Calu3 (cell line): ENCODE data around the gene ZNF804B. TPM values are rescaled to one million over a fixed set of nuclear protein-coding genes. Genes with fewer than 3 reads are reported as not detected.

ENCODE experiments used
- BruUV-seq: library from RNA; stranded (reverse); fragments of 400-500 nt; replicated peaks from 2 replicates; lab custom pipeline; 2021; lab: Mats Ljungman, UMichigan
- CTCF ChIA-PET: fragments of 300-600 bp; sonication (Branson Sonifier 250); formaldehyde crosslinking; loops from one replicate; lab custom pipeline; 2022; ENCODE audit warnings: antibody characterized with exemption; lab: Charles Lee
- DNase-seq: peaks from one replicate; pipeline ENCODE4 v3.0.0; 2022
- H3K27ac Mint-ChIP-seq: one replicate; pipeline ENCODE4 v1.8.0; 2022; ENCODE audit warnings: mixed read lengths; ENCODE audit not compliant: unreplicated experiment
- H3K27me3 Mint-ChIP-seq: one replicate; pipeline ENCODE4 v1.8.0; 2022; ENCODE audit warnings: mixed read lengths; ENCODE audit not compliant: unreplicated experiment
- H3K36me3 Mint-ChIP-seq: one replicate; pipeline ENCODE4 v1.8.0; 2022; ENCODE audit warnings: mild to moderate bottlenecking, moderate library complexity, mixed read lengths; ENCODE audit not compliant: insufficient read depth, unreplicated experiment
- H3K4me1 Mint-ChIP-seq: one replicate; pipeline ENCODE4 v1.8.0; 2022; ENCODE audit warnings: mild to moderate bottlenecking, low read depth, mixed read lengths; ENCODE audit not compliant: unreplicated experiment
- H3K4me3 Mint-ChIP-seq: one replicate; pipeline ENCODE4 v1.8.0; 2022; ENCODE audit warnings: mild to moderate bottlenecking, low read depth, moderate library complexity, mixed read lengths; ENCODE audit not compliant: unreplicated experiment
- H3K9me3 Mint-ChIP-seq: one replicate; pipeline ENCODE4 v1.8.0; 2022; ENCODE audit warnings: low read depth, mixed read lengths; ENCODE audit not compliant: unreplicated experiment
- CTCF ChIP-seq: fragments of 200-600 bp; IDR thresholded peaks from one replicate; pipeline ENCODE4 v1.8.0; 2022; ENCODE audit warnings: antibody characterized with exemption; ENCODE audit not compliant: unreplicated experiment
- intact Hi-C: fragments of 100-400 bp; cut with micrococcal nuclease; formaldehyde crosslinking; loops from one replicate; pipeline ENCODE4 v1.10.0; 2022; ENCODE audit not compliant: unreplicated experiment
- total RNA-seq: library from RNA; stranded (reverse); gene quantifications from 2 replicates; pipeline ENCODE4 v1.2.3, GENCODE V29; 2022

The ZNF804B gene
- total RNA-seq, 1 experiment from 2014 or later: not detected

- CTCF ChIA-PET: no interaction called here
- intact Hi-C loops: no loop called here
- no TSS peak for BruUV-seq
- H3K4me3 Mint-ChIP-seq: no peak overlapping the region
- no peaks in the 10 kb centered on the region for H3K27me3 Mint-ChIP-seq
- no peak for TF ChIP-seq CTCF
- no peaks in the 10 kb centered on the region for H3K36me3 Mint-ChIP-seq
- no peaks in the 10 kb centered on the region for H3K4me1 Mint-ChIP-seq
- H3K27ac Mint-ChIP-seq: no peak overlapping the region
- peaks cover 3% of the 10 kb centered on the region for H3K9me3 Mint-ChIP-seq
- no peak for DNase-seq
These were observed 91.7 kb downstream of the ZNF804B start for GRCh38 chr7:88851220-88851619.

GRCh38 chr7:88859288-88859687 is 99.8 kb downstream of the ZNF804B start:
- Mint-ChIP-seq H3K36me3 (no peaks in the 10 kb centered on the region), H3K9me3 (peaks cover 4% of the 10 kb centered on the region), H3K4me1 (no peaks in the 10 kb centered on the region), H3K27me3 (no peaks in the 10 kb centered on the region), H3K4me3 (no peak overlapping the region), H3K27ac (no peak overlapping the region)
- CTCF ChIA-PET: no interaction called here
- BruUV-seq: no TSS peak
- intact Hi-C loops: no loop called here
- no peak for DNase-seq
- no peak for TF ChIP-seq CTCF

- intact Hi-C loops: no loop called here
- DNase-seq: no peak
- Mint-ChIP-seq H3K36me3 (no peaks in the 10 kb centered on the region), H3K27ac (no peak overlapping the region), H3K9me3 (peaks cover 2% of the 10 kb centered on the region), H3K27me3 (no peaks in the 10 kb centered on the region), H3K4me3 (no peak overlapping the region), H3K4me1 (no peaks in the 10 kb centered on the region)
- no TSS peak for BruUV-seq
- CTCF ChIA-PET: no interaction called here
- TF ChIP-seq CTCF: no peak
These were observed 106.9 kb downstream of the ZNF804B start for GRCh38 chr7:88866265-88866863.

- Mint-ChIP-seq H3K36me3 (no peaks in the 10 kb centered on the region), H3K27ac (no peak overlapping the region), H3K9me3 (peaks cover 2% of the 10 kb centered on the region), H3K27me3 (no peaks in the 10 kb centered on the region), H3K4me3 (no peak overlapping the region), H3K4me1 (no peaks in the 10 kb centered on the region)
- CTCF ChIA-PET: no interaction called here
- intact Hi-C loops: no loop called here
- no peak for TF ChIP-seq CTCF
- no peak for DNase-seq
- BruUV-seq: no TSS peak
These were observed 107.7 kb downstream of the ZNF804B start for GRCh38 chr7:88867158-88867557.
